Fibroblast of skin of right biceps (primary cell): ENCODE results near the gene VEZF1.

Source experiments
- DNase-seq: peaks from one replicate; pipeline ENCODE4 v3.0.0-alpha.2; 2013

The VEZF1 gene

DNA sequence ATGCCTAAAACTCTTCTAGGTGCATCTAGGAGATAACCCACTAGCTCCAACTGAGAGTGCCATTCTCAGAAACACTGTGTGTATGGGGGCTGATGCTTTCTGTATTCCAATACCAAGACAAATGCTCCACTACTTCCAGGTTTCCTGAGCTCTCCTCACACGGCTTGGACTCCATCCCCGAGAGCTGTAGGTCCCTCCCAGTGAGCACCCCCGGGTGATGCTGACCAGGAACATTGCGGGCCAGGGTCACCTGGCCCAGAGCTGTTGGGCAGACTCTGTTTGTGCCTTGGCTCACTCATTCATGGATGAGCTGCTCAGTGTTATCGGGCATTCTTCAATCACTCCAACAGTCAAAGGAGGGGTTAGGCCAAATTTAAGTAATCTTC is 39.9 kb downstream of the VEZF1 start:
- DNase-seq, result no peak

DNA sequence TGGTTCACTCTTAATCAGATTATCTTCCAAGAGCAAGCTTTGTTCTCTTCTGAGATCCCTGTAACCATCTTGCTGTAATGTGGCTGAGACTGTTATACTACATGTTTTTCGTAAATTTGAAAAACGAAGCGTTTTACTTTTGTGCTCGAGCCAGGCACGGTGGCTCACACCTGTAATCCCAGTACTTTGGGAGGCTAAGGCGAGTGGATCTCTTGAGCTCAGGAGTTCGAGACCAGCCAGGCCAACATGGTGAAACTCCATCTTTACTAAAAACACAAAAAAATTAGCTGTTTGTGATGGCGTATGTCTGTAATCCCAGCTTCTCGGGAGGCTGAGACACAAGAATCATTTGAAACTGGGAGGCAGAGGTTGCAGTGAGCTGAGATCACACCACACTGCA is 40.7 kb downstream of the VEZF1 start:
- no peak for DNase-seq

DNA sequence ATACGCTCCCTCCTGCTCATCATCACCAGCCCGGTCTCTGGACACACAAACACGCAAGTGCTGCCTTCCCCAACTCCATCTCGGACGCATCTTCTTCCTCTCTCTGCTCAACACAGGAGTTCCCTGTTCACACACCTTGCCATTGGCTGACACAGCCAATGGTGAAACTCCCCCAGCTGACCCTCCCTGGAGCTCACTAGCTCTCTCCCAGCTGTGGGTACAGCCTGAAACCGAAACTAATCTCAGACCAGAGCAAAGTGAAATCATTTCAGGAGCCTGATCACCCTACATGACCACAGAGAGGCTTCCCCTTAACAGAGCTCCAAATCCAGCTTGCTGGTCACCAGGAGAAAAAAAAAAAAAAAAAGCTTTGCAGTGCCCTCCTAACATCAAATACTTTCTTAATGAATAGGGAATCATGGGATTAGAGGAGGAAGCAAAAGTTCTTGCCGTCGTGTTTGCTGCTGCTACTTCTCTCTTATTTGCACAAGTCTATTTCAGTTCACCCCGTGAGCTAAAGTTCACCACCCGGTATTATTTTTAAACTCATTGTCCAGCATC is 41.2 kb downstream of the VEZF1 start:
- peak; percentile 49 for DNase-seq

DNA sequence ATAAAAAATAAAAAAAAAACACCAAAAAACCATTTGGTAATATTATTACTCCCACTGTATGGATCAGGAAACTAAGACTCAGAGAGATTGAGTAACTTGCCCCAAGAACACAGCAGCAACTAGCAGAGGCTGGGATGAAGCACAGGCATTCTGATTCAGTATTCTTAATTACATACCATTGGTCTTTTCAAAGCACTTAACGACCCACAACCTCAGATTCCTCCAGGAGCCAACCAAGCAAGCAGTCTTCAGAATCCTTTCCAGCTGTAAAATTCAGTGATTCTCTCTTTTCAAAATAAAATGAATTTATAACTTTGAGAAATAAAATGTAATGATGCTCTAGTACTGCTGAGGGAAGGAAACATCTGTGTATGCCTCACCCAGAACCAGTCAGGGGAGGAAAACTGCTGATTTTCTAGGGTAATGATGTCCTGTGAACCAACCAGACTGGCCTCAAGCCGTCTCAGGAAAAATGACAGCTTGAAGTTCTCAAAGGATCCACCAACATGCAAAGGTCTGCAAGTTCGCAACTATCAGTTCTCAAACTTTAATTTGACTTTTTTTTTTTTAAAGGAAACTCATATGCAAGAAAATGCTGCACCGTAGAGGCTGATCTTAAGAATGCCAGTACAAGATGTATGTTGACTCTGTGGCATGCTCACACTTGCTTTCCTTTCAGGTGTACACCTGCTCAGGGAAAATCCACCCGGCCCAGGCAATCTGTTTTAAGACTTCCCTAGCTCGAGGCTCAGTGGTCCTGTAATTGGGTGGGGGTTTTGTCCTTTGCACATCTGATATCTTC is 41.9 kb downstream of the VEZF1 start:
- DNase-seq, result peak; percentile 74

DNA sequence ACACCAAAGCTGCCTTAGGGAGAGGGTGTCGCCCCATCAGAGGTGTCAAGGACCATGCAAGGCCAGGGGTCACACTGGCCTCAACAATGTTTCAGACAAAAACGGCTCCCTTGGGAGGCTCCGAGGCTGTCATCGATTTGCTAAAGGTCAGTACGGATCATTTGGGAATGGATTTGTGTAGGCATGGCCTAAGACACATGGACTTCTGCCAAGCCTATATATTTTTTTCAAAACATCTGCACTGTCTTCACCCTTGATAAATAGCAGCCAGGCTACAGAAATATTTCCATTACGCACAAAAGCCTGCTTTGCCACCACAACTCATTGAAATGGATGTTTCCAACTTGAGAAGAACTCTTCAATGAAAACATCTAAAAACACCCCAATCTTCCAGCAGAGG is 43.1 kb downstream of the VEZF1 start:
- peak; percentile 78 for DNase-seq

DNA sequence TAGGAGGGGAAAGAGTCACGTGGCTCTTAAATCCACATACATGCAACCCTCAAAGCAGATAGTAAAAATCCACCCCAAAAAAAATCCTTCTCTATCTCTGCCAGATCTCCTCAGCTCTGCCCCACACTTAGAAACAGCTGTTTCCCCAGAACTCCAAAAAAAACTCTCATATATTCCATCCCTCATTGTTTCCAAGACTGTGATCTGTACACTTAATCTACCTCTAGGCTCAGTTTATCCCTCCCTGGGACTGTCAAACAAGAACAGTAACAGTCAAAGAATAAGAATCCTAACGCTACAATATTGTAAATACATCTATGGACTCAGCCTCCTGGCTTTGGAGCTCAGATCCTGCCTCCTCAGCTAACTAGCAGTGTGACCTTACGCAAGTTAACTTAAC is 44.4 kb downstream of the VEZF1 start:
- no peak for DNase-seq

DNA sequence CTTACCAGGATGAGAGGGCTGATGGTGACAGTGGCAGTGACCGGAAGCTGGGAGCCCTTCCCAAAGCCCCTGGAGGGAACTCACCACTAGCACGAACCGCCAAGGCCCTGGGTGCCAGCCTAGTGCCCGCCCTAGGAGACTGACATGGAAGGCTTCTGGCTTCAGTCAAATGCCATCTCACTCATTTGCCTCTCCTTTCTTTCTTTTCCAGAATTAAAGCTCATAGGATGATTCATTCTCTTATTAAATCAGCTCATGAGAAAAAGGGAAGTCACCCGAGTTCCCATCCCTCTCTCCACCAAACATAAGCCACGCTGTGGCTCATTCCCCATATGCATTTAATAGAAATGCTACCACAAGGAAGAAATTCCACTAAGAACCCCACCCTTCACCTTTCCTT is 44.9 kb downstream of the VEZF1 start:
- peak; percentile 65 for DNase-seq

DNA sequence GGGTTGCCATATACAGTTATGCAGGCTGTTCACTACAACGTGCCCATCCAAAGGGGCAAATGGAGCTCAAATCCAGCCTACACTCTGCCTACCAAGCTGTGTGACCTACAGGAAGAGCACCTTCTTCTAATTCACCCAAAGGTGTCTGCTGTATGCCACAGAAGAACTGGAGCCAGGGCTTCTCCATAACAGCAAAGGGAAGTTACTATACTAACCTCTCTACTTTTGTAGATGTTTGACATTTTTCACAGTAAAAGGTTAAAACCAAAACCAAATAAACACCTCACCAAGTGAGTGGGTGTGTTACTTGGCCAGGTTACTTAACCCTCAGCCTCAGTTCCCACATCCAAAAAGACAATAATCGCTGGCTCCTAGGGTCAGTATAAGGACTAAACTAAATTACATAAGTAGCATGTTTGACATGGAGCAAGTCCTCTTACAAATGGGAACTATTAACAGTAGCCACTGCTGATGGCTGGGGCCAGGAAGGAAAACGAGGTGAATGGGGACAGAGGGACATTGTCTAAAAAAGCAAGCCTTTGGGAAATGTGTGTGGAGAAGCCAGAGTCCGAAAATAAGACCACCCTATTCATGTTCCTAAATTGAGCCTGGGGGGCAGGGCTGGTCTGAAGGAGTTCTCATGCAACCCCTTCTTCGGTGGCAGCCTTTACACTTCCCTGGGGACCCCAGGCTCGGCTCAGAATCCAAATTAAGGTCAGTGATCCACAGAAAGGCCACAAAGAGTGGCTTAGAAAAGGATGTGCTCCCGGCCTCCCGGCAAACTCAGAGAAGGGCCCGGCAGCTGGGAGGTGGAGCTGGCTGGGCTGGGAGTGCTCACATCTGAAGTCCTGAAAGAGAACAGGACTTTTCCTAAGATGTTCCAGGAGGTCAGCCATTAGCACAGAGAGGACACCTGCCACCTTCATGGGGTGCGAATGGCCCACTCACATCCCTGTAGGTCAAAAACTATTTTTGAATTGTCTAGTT is 46.4 kb downstream of the VEZF1 start:
- DNase-seq, result no peak

DNA sequence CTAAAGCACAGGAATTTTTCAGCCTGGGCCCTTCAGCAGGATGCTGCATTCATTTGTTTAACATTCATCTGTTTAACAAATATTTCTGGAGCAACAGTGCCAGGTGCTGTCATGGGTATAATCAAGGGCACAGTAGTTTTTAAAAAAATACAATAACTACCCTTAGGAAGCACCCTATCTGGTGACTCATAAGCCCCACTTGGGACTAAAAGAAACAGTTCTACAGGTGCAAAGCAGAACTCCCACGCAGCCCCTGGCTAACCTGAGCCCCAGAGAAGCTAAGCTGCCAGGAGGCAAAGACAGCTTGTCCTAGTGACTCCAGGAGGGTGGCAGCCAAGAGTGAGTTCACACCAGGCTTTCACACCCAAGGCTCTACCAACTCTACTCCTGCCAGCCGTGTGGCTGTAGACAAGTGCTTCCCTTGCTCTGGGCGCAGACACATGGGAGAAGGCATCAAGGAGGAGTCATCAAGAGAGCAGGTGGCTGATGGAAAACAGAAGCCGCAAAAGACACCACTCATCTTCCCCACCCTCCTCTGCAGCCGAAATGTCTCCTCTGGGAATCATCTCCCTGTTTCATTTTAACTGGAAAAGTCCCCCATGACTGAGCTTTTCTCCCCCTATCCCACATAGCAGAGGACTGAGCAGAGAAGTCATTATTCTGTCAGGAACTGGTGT is 47.3 kb downstream of the VEZF1 start:
- DNase-seq, result no peak

DNA sequence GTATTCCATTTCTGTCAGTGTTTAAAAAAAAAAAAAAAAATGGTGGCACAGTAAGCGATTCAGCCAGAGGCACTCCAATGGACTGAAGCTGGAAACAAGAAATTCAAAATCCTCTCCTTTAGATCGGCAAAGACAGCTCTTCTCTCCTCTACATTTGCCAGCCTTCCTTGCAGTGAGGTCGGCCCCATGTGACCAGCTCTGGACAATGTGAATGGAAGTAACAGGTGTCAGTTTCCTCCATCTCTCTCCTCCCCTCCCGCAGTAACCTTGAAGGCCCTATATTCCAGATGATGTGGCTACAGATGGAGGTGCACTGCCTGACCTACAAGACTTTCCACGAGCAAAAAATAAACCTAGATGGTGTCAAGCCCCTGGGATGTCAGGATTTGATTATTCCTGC is 47.8 kb downstream of the VEZF1 start:
- no peak for DNase-seq

DNA sequence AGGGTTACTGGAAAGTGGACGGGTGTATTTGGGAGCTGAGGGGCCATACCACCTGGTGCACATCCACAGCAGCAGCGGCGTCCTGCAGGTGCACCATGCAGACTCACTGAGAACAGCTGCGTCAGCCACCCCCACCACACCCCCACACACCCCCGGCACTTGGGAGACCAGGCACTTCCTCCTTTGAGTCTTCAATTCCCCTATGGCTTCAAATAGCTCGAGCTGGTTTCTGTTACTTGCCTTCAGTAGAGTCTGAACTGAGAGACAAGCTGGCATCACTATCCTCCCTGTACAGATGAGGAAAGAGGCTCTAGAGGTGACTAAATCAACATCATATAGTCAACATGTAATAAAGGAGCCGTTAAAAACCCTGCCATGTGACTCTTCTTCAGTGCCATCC is 48.3 kb downstream of the VEZF1 start:
- no peak for DNase-seq

DNA sequence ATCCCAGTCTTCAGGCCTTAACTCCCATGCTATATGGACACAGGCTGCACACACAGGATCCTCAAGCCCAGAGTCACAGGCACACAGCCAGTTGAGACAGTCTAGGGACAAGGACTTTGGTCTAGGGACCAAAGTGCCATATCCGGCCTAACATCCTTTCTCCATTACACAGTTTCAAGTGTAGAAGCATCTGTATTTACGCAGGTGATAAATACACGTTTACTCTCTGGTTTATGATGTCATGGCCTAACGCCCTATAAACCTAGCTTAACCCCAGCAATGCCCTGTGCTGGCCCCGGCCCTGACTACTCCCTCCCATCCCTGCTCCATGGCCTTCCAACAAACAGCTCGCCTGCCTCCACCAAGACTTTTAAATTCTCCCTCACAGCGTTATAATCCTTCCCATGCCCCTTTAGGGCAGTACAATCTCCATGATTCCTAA is 50.0 kb downstream of the VEZF1 start:
- no peak for DNase-seq

DNA sequence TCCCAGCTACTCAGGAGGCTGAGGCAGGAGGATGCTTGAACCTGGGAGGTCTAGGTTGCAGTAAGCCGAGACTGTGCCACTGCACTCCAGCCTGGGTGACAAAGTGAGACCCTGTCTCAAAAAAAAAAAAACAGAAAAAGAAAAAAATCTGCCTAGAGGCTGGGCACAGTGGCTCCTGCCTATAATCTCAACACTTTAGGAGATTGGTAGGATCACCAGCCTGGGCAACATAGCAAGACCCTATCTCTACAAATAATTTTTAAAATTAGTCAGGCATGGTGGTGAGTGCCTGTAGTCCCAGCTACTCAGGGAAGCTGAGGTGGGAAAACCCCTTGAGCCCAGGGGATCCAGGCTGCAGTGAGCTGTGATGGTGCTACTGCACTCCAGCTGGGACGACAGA is 50.6 kb downstream of the VEZF1 start:
- DNase-seq, result no peak

DNA sequence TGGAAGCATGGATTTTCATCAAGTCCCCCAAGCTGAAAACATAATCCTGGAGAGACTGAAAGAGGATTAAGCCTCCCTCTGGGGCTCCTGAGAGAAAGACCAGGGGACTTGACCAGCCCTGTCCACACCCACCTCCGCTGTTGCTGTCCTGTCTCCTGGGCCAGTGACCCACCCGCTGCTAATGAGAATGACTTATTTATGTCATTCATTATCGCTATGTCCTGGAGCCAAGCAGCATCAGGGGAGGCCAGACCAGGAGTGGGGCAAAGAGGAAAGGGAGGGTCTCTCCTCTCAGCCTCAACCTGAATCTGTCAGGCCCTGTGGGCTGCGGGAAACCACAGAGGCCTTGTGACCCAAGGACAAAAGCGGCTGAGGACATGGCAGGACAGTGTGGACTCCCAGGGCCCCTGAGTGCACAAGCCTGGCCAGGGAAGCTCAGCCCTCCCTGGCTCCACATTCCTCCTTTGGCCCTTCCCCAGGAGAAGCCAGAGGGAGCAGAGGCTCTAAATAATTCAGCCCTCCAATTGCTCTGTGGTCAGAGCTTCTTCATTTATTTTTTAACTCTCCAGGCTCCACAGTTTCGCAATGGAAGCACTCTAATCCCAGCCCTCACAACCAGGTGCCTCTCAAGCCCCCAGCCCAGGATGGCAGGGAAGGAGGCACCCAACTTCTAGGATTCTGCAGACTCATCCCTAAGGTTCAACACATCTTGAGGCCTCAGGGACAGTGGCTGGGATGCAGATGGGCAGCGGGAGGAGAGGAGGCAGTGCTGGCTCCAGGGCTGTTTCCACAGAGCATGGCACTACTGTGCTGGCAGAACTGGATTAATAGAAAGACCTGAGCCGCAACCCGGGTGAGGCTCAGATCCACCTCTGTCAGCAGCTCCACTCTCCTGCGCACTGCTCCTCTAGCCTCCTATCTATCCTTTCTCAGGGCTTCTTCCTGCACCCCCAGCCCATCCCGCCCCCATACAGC is 51.9 kb downstream of the VEZF1 start:
- peak; percentile 64 for DNase-seq

DNA sequence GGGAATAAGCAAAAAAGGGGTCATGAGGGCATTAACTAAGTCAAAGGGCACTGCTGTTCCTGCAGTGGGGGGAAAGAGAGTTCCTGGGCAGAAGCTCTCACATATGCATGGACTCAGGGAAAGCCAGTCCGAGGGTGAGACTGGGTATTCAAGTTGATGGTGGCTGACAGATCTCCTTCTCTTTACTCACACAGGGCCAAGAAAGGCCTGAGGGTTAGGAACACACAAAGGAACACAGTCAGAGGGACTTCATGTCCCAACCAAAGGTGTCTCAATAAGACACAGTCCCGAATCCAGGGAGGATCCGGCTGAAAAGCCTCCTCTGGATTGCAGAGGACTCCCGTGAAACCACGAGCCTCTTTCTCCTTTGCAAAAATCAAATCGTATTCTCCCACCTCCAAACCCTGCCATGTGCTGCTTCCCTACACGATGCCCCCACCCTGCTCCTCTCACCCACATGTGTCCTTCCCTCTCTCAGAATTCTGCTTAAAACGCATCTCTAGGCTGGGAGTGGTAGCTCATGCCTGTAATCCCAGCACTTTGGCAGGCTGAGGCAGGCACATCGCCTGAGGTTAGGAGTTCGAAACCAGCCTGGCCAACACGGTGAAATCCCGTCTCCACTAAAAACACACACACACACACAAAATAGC is 56.4 kb downstream of the VEZF1 start:
- no peak for DNase-seq

DNA sequence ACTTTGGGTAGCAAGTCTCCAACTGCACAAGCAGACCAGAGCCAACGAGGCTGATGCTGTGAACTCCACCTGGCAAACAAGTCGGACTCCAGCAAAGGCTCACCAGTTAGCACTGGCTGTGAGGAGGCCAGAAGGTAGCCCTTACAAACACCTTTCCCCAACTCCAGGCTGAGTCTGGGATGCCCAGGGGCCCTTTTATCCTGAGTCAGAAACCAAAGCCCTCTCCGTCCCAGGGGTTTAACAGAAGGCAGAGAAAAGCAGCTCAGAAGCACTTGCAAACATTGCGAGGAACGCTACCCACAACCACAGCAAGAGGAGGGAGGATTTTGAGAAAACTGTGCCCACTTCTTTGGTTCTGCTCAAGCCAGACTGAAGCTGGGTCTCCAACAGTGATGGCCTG is 57.8 kb downstream of the VEZF1 start:
- no peak for DNase-seq

DNA sequence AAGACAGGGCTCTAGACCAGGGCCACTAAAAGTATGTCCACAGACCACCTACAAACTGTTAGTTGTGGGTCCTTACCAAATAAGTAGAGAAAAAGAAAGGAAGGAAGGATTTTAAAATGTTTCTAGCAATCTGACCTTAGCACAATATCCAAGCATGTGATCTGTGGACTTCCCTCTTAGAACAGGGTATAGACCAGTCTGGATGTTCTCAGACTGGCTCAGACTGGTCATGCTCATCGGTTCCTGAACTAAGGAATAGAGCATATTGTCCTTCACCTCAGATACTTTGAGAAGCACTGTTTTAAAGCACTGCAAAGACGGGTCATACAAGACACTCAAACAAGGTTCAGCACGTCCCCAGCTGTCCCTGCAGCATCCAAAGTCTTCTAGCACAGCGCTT is 58.7 kb downstream of the VEZF1 start:
- no peak for DNase-seq

DNA sequence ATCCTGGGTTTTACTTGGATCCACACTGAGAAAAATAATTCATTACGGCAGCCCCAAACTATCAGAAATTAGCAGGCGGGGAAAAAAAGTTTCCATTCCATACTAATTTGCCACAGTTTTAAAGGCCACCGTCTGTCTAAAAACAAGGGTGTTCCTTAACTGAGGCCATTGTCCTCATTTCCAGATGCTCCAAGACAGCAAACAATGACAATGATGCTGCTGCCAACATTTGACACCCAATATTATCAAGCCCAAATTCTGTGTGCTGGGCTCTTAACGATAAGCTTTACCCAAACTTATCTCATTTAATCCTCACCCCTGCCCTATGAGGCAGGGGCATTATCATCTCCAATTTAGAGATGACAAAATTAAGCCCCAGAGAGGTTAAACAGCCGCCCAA is 59.1 kb downstream of the VEZF1 start:
- DNase-seq, result no peak

DNA sequence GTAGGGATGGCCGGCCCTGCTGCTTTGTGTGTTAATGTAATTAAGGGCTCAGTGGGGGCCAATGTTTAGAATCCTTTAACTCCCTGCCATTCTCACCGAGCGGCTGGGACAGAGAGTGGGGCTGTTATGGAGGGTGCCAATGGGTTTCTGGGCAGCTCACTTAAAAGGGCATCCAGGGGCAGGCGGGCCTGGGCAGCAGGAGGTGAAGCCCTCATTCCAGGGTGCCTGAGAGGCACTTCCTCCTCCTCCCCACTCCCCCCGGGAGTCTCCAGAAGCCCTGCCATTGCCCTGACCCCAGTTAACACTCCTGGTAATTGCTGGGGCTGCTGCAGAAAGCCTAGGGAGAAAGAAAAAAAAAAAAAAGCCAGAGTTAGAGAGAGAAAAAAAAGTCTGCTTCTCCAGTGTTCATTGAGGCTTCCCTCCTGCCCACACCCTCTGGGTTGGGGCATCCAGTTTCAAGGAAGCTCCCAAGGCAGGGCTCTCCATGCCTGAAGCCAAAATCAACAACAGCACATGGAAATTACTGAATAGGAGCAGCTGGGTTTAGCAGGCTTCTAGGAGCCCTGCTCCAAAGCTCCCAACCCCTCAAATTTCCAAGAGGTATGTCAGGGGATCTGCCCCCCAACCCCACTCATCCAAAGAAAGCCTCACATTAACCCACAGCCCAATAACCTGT is 60.9 kb downstream of the VEZF1 start:
- DNase-seq, result peak; percentile 72

DNA sequence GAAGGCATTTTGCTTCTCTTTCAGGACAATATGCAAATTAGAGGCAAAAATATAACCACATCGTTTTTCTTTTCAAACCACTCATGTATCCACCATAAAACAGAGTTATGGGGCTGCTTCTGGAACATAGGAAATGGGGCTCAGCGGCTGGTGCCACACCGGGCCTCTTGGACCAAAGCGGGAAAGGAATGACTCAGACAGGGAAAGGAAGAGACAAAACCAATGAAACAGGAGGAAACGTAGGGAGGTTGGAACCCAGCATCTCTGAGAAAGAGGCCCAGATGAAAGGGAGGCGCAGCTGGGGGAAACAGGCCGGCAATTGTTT is 61.4 kb downstream of the VEZF1 start:
- DNase-seq, result no peak
